DMS53 (cell line): ENCODE measurements around the gene NOTUM.

Experiments used
- DNase-seq: peaks from one replicate; lab custom pipeline; 2025; lab: John Stamatoyannopoulos, UW

The NOTUM gene

DNA sequence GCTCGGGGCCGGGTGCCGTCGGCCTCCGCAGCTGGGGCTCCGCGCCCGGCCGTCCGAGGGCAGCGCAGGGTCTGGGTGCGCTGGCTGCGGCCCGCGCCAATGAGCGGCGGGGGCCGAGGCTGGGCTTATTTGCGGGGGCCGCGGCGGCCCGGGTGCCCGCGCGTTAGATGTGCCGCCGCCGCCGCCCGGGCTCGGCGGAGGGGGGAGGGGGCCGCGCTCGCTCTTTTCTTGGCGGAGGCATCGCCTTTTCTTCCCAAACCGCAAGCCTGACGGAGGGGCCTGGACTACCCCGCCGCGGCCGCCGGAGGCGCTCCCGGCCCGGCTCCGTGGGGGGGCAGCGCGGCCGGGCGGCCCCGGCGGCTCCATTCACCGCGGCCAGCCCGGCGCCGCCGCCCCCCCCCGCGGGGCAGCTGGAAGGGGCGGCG, at the start of gene NOTUM:
TSS of gene NOTUM (minus strand) at position 101 of the 425 bp plus-strand sequence. CDS start 278 bp downstream, outside the sequence.
- peak; percentile 75 for DNase-seq

DNA sequence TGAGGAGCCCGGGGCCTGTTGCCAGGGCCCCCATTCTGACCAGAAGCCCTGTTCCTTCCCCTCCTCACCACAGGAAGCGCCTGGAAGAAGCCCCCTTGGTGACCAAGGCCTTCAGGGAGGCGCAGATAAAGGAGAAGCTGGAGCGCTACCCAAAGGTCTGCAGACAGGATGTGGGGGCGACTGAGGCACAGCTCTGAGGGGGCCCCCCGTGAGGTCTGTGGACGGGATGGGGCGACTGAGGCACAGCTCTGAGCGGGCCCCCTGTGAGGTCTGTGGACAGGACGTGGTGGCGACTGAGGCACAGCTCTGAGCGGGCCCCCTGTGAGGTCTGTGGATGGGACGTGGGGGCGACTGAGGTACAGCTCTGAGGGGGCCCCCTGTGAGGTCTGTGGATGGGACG, 48.4 kb upstream of the NOTUM start:
- no peak for DNase-seq

DNA sequence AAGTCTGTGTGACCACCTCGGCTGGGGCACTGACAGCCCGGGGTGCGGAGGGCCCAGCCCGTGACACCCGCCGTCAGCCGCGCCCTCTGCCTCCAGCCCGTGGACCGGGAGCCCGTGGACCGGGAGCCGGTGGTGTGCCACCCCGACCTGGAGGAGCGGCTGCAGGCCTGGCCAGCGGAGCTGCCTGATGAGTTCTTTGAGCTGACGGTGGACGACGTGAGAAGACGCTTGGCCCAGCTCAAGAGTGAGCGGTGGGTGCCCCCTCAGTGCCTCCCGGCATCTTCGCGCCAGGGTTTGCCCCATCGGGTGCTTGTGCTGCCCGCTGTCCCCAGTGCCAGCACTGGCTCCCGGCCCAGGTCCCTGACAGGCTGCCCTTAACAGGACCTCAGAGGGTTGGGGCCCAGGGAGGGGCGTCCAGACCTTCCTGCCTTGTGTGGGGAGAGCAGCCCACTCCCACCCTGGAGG, 48.0 kb upstream of the NOTUM start:
- DNase-seq, result no peak

DNA sequence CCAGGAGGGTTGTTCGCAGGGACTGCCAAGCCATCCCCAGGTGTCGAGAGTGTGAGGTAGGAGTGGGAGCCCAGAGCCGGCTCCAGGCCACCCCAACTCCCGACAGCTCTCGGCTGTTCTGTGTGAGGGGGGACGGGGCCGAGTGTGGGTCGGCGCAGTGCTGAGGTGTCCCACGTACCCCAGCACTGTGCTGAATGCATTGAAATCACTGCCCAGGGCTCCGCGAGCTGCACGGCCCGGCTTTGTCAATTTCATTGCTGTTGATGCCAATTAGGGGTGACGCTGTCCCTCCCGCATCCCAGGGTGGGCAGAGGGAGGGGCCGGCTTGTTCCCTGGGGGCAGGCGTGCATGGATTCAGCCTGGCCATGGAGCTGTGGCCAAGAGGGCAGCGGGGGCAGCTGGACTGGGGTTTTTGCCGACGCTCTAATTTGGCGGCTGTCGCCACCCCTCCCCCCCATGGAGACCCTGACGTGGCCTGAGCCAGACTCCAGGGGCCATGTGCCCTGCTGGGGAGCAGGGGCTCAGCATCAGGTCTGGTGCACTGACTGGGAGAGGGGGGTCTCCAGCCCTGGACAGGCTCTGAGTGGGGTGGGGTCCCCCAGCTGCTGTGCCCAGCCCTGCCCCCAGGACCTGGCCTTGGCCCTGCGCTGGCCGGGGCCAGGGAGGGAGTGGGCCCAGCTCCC, 47.4 kb upstream of the NOTUM start:
- no peak for DNase-seq

DNA sequence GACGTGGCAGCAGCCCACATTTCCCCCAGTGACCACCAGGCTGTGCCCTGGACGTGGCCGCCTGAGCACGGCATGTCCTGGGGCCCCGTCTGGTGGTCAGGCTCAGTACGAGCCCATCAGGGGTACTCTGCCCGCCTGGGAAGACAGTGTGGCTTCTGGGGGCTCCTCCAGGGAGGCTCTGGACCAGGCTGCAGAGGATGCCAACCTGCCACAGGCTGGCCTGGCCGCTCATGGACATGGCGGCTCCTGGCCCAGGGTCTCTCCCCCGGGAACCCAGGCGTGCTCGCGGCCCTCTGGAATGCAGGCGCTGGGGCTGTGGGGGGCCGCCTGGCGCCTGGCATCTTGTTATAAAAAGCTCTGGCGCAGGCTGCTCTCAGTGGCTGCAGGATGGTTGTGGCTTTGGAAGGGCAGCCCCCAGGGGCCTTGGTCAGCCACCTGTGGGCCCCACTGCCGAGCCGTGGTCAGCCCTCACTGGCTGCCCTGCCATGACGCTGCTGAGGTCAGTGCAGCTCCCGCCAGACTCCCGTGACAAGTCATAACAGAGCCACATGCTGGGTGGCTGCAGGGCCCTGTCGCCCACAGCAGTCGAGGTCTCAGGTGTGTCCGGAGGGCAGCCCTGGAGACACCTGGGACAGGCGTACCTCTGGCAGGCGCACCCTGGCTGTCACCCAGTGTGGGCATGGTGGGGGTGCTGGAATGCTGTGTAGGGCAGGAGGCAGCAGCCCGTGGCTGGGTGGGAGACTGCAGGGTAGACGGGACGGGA, 46.7 kb upstream of the NOTUM start:
- DNase-seq, result no peak

DNA sequence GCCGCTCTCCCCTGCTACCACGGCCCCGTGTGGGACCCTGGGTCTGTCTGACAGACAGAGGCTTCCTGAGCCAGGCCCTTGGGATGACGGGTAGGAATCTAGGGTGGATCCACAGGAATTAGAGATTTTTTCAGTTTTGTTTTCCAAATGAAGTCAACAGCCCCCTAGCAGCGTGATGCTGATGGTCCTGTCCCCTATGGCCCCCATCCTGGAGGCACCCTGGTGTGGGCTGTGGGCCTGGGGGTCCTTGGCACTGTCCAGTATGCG, 46.2 kb upstream of the NOTUM start:
- no peak for DNase-seq

DNA sequence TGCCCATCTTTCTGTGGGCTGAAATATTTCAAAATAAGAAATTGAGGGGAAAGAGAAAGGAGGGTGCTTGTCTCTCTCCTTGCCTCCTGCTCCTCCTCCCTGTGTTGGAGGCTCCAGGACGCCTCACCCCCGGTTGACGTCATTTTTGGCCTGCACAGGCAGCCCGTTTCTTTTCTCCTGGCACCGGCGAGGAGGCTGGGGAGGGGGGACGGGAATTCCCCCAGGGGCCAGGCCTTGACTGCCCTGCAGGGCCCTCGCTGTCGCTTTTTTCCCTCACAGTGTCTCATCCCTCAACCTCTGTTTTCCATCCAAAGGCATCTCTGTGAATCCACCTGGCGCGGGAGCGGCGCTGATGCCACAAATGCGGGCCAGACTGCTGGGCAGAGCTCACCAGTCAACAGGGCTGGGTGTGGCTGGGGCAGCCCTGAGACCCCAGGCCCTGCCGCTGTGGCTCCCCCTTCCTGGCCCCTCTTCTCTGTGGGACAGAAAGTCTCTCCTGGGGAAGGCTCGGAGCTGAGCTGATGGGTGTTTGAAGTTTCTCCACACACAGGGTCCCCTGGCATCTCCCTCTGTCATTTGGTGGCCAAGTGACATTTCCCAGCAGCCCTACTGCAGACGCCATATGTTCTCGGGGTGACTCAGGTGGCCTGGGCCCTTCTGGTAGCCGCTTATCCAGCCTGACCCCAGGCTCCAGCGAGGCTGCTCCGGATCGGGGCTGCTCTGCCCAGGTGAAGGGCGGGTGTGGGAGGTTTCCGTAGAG, 45.7 kb upstream of the NOTUM start:
- no peak for DNase-seq

DNA sequence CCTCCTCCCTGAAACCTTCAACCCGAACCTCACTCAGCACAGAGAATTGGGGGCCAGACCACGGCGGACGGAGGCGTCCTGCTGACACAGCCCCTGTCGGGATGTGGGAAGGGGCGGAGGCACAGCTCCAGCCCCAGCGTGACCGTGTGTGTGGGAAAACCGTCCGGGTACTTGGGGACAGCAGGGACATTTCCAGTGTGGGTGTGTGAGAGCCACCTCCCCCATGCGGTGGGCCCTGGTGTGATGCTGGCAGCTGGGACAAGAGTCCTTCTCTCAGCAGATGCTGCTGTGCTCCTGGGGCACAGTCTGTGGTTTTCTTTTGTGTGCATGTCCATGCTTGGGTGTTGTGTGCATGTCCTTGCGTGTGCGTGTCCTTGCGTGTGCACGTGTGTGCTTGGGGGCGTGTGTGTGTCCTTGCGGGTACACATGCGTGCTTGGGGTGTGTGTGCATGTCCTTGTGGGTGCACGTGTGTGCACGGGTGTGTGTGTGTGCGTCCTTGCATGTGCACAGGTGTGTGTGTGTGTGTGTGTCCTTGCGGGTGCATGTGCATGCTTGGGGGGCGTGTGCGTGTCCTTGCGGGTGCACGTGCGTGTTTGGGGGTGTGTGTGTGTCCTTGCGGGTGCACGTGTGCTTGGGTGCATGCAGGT, 44.8 kb upstream of the NOTUM start:
- DNase-seq, result no peak

DNA sequence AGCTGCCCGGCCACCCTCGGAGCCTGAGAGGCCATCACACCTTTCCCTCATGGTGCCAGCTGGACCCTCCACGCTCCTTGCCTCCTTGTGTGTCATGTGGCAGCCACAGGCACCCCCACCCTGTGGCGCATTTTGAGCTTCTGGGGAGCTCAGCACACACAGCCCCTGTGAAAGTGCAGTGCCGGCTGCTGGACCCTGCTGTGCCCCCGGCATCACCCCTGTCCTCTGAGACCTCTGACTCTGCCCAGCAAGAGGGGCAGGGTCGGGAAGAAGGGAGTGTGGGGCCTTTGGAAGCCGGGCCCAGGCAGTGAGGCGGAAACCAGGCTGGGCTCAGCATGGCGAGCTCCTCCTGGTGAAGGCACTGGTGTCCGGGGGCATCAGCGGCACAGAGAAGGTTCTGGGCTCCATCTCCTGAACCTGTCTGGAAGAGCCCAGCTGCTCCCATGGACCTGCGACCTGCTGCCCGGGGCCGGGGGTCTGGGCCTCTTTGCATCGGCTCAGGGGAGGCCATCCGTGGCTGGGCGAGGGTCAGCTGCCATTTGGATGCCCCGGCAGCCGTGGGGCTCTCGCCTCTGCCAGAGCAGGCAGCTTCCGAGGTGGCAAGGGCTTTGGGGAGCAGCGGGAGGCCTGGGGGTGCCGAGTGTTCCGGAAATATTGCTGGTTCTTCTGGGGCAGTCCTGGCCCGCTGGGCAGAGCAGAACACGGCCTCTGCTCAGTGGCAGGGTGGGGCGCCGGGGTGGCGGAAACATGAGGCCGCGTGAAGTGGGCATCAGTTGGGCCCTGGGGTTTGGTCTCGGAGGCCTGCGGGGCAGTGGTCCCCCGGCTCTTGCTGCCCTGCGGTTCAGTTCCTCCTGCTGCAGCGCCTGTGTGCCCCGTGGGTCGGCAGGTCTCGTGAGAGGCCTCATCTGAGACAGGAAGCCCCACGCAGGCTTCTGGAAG, 43.8 kb upstream of the NOTUM start:
- DNase-seq, result no peak

DNA sequence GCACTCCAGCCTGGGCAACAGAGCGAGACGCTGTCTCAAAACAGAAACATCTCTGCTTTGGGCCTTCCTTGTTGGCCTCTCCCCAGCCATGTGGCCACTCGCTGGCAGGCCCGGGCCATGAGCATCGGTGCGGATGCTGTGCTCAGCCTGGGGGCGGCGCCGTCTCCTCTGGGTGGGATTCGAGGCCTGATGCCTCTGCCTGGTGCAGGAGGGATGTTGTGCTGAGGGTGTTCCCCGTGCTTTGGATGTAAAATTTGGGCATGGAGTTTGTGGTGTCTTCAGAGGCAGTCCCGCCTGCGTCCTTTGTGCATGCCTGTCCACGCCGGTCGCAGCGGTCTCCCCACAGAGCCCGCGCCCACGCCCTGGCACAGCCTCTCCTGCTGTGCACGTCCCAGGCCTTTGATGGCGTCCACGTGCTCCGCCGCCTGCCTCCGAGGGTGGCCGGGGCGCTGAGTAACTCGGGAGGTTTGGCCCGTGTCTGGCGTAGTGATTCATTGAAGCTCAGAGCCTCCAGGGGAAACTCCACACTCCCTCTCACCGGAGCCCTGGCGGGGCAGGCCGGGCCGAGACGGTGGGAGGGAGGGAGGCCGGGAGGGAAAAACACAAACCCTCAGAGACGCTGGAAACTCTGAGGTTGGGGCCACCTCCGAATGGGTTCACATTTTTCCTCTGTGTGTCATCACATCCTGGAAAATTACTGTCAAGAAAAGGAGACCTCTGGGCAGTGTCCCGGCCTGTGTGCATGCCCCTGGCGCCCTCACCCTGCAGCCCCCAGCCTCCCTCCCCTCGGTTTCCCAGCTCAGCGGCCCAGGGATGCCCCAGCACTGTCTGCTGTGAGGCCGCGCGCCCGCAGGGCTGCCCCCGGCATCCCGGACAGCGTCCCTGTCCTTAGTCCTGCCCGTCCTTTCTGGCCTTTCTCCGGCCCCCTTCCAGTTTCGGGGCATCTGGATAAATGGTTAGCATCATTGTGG, 42.7 kb upstream of the NOTUM start:
- no peak for DNase-seq

DNA sequence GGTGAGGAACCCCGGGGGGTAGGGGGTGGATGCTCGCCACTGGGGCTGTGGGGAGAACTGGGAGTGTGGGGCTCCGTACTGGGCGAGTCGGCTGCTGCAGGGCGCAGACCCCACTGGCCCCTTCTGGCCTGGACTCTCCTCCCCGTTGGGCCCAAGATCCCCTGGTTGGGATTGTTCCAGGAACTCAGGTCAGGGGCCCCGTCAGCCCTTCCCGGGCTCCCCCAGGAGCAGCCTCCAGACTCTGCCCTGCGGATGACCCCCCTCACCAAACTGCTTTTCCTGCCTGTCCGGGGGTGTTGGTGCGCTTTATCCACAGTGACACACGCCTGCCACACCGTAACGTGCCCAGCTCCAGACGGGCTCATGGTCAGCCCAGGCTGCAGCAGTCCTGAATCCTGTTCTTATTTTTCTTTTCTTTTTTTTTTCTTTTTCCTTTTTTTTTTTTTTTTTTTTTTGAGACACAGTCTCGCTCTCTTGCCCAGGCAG, 40.6 kb upstream of the NOTUM start:
- DNase-seq, result no peak

DNA sequence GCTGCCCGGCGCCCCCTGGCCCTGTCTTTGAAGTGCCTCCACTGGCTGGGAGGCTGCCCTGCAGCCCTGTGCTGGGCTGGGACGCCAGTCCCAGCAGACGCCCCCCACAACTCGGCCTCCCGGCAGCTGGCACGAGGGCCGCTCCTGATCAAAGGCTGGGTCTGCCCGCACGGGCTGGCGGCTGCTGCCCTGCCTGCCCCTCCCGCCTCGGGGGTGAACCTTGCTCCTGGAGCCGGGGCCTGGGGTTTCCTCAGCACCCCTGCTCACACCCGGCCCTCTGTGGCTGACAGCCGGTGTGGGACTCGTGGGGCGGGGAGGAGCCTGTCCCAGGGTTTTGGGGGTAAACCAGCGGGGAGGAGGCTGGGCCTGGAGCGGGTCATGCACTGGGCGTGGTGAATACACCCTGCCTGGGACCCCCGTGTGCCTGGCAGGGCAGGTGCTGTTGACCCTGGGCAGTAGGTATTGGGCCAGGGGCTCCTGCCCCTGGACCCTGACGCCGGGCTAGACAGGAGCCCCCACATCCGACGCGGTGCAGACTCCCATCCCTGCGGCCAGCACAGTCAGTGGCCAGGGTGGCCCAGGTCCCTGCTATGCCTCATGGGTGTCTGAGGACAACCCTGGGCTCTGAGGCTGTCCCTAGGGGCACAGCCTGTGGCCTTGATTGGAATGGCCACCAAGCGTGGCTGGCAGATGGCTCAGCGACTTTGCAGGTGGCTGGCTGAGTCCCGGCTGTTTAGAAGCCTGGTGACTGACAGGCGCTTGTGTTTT, 40.0 kb upstream of the NOTUM start:
- DNase-seq, result no peak

DNA sequence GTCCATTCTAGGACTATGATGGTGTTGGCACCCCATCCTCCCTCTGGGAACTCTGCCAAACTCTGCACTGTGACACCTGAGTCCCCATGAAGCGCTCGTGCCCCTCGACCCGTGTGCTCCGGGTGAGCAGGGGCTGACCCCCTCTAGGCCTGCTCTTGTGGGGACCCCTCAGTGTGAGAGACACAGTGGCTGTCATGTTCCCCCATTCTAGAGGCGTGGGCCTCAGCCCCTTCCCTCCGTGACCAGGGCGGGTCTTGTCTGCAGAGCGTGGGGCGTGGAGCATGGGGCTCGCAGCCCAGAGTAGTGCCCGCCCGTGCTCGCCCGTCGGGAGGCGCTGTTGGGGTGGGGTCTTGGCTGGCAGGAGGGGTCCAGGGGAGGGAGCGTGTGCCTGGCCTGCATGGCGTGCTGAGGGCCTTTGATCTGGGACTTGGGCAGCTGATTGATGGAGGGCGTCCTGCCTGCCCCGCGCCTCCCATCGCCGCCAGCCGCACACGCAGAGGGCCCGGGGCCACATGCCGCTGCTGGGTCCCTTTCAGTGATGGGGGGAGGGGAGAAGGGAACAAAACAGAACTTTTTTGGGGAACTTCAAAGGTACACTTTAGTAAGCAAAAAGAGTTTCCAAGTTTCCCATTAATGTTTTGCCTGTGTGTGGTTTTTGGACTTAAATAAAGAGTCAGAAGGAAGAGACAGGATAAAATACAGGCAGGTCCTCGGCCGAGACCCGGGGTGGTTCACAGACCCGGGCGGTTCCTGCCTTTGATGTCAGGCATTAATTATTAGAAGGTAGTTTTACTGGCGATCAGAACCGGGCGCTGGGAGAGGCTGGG, 39.2 kb upstream of the NOTUM start:
- DNase-seq, result no peak

DNA sequence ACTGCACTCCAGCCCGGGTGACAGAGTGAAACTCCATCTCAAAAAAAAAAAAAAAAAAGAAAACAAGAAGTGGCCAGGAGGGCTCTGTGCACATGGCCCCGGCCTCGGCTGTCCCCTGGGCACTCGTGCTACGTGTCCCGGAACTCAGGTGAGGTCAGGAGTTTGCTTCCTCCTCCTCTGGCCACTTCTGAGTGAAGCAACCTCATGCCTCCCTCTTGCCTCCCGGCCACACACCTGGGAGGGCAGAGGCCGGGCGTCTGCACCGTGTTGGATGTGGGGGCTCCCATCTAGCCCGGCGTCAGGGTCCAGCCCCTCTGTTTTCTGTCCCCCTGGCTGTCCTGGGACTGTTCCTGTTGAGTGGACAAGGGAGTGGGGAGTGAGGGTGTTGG, 38.6 kb upstream of the NOTUM start:
- no peak for DNase-seq

DNA sequence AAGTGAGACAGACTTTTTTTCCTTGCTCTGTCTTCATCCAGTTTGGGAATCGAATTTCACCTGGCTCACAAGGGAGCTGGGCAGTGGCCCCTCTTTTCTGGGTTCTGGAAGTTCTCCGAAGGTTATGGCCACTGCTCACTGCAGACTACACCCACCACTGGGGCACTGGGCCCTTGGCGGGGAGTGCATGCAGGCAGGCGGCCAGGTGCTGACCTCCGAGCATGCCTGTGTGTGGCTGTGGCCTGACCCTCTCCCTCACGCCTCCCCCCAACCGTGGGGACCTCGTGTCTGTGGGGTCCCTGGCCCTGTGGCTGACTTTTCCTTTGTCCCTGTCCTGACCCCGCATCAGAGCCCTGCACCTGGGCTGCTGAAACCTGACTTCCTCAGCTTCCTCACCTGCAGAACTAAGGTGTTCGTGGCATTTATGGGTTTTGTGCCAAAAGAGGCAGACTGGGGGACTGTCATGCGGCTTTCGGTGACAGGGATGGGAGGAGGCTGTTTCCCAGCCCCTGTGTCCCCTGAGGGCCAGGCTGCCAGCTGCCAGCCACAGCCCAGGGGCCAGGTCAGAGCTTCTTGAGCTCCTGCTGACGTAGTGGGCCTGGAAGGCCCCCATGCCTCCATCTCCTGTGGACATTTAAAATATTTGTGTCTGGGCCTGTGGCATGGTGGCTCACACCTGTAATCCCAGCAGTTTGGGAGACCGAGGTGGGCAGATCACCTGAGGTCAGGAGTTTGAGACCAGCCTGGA, 37.9 kb upstream of the NOTUM start:
- DNase-seq, result no peak

DNA sequence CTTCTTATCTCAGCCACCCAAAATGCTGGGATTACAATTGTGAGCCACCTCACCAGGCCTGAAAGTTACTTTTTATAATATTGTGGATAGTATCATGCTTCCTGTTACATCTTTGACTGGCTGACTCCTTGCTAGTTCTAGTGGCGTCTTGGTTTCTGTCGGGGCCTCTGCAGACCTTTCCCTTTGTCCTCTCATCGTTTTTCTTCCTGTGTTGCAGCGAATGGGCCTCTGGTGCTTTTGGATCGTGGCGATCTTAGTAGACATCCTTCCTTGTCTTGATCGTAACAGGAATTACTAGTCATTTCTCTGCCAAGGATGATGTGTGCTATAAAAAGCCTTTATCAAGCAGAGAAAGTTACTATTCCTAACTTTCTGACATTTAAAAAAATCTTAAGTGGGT, 37.2 kb upstream of the NOTUM start:
- DNase-seq, result no peak

DNA sequence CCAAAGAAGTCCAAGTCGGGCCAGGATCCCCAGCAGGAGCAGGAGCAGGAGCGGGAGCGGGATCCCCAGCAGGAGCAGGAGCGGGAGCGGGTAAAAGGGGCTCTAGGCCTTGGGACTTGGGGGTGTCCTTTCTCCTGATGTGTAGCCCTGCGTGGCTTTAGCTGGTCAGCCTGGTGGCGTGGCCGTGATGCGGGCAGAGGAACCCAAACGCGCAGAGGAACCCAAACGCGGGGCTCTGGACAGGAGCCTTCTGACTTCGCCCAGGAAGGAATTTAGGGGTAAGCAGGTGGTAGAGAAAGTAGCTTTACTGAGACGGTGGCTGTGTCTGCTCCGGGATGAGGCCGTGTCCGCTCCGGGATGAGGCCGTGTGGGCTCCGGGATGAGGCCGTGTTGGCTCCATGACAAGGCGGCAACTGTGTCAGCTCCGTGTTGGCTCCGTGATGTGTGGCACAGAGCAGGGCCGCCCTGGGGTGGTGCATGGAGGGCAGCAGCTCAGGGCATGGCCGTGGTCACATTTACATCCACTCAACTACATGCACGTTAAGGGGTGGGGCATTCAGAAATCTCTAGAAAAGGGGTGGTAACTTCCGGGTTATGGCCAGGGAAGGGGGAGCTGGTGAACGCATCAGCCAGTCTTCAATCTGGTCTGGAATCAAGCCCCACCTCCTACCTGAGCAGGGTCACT, 35.9 kb upstream of the NOTUM start:
- DNase-seq, result no peak
